Gastrocnemius medialis (tissue), 4 donors: ENCODE measurements around the gene GPRC5B. TPM values are rescaled to one million over a fixed set of nuclear protein-coding genes. Genes with fewer than 3 reads are reported as not detected.

ENCODE experiments used
- ATAC-seq, 2 donors: fragments of 150-250 bp; one replicate each; pipeline ENCODE4 v1.9.1; 2016
- DNase-seq, 2 donors: peaks; one replicate each; pipeline ENCODE4 v3.0.0-alpha.2; 2019
- H3K27ac ChIP-seq, 4 donors: fragments of 200-600 bp; sonication (generic); 1 replicate in 1 of 4; 2 replicates in 3 of 4; pipeline ENCODE4 v1.5.1; 2016 to 2018; ENCODE audit warnings: mild to moderate bottlenecking in 2 of 4, moderate library complexity in 1 of 4
- H3K27me3 ChIP-seq, 3 donors: fragments of 200-600 bp; sonication (generic) in 2 of 3; 1 replicate in 1 of 3; 2 replicates in 2 of 3; pipeline versions ENCODE4 v1.5.1 to v1.6.0; 2016 to 2019; ENCODE audit warnings: mild to moderate bottlenecking in 1 of 3, moderate library complexity in 1 of 3
- H3K36me3 ChIP-seq, 2 donors: fragments of 200-600 bp; sonication (generic) in 1 of 2; one replicate each; pipeline ENCODE4 v1.5.1; 2017 to 2018
- H3K4me1 ChIP-seq, 2 donors: fragments of 200-600 bp; sonication (generic) in 1 of 2; one replicate each; pipeline ENCODE4 v1.5.1; 2016 to 2017; ENCODE audit warnings: mild to moderate bottlenecking in 2 of 2
- H3K4me3 ChIP-seq, 4 donors: fragments of 200-600 bp; sonication (generic) in 3 of 4; 1 replicate in 1 of 4; 2 replicates in 3 of 4; pipeline ENCODE4 v1.5.1; 2016 to 2019; ENCODE audit warnings: mild to moderate bottlenecking in 2 of 4
- H3K9me3 ChIP-seq, 3 donors: fragments of 200-600 bp; sonication (generic) in 2 of 3; 1 replicate in 1 of 3; 2 replicates in 2 of 3; pipeline ENCODE4 v1.5.1; 2016 to 2019
- CTCF ChIP-seq, 5 experiments: fragments of 450-650 bp in 3 of 5; fragments of 200-600 bp in 2 of 5; sonication (generic) in 2 of 5; IDR thresholded peaks in 4 of 5; conservative IDR thresholded peaks in 1 of 5; 1 replicate in 4 of 5; 2 replicates in 1 of 5; pipeline ENCODE4 v1.5.1; 2016 to 2019; ENCODE audit warnings: antibody characterized with exemption in 5 of 5, mild to moderate bottlenecking in 3 of 5, moderate library complexity in 3 of 5
- POLR2A ChIP-seq, 2 donors: fragments of 450-650 bp; IDR thresholded peaks; one replicate each; pipeline ENCODE4 v1.6.1; 2017; ENCODE audit warnings: antibody characterized with exemption in 2 of 2, mild to moderate bottlenecking in 2 of 2, moderate library complexity in 2 of 2
- in situ Hi-C, 4 donors: fragments of 200-750 bp; cut with MboI; loops; one replicate each; pipeline versions ENCODE4 v1.15.0 to v1.8.0; 2017; ENCODE audit warnings: low sequenced_read_pairs in 4 of 4
- intact Hi-C: fragments of 100-400 bp; cut with DNase I; formaldehyde crosslinking; loops from one replicate; pipeline ENCODE4 v1.15.1; 2023; ENCODE audit warnings: low total_unique reads
- total RNA-seq, 4 donors: library from RNA; depleted of rRNA; stranded (reverse); fragments of >200 nt; gene quantifications; one replicate each; pipeline versions ENCODE4 v1.1.0 to v1.2.3, GENCODE V29; 2016

Gene GPRC5B
- total RNA-seq, 4 donors from 2014 or later = 41.9 to 89.2 (median 71.3) TPM

- no peak for TF ChIP-seq CTCF (IDR thresholded peaks at IDR 0.05 in 4 of 5, conservative IDR thresholded peaks at IDR 0.05 in 1 of 5)
- TF ChIP-seq POLR2A (IDR thresholded peaks at IDR 0.05) = no peak
- DNase-seq (peak in 1 of 2 donors; percentile 39), ATAC-seq (no peak)
- Histone ChIP-seq H3K9me3 (no peaks in the 10 kb centered on the region), H3K4me3 (no peak overlapping the region), H3K4me1 (peaks cover 44 to 66% of the 10 kb centered on the region in 2 donors), H3K36me3 (peaks cover 0 to 32% of the 10 kb centered on the region in 2 donors), H3K27me3 (no peaks in the 10 kb centered on the region), H3K27ac (peak overlapping the region; percentile 86 to 99 (median 98))
- intact Hi-C loops (no loop called here), in situ Hi-C loops (loop anchor here in 1 of 4 donors (10.0 kb wide), 1 partner anchor 168 kb away; no protein-coding TSS in a partner anchor)
Observed at GRCh38 chr16:19872179-19872863, 12.3 kb downstream of the GPRC5B start.

- Histone ChIP-seq H3K4me3 (no peak overlapping the region), H3K27ac (peak overlapping the region in 3 of 4 donors; percentile 96 to 99 (median 99)), H3K9me3 (no peaks in the 10 kb centered on the region), H3K36me3 (peaks cover 0 to 32% of the 10 kb centered on the region in 2 donors), H3K27me3 (no peaks in the 10 kb centered on the region), H3K4me1 (peaks cover 38 to 60% of the 10 kb centered on the region in 2 donors)
- no peak for TF ChIP-seq CTCF (IDR thresholded peaks at IDR 0.05 in 4 of 5, conservative IDR thresholded peaks at IDR 0.05 in 1 of 5)
- TF ChIP-seq POLR2A (IDR thresholded peaks at IDR 0.05) = no peak
- ATAC-seq = no peak
- DNase-seq = no peak
- in situ Hi-C loops = loop anchor here in 1 of 4 donors (10.0 kb wide), 1 partner anchor 167 kb away; no protein-coding TSS in a partner anchor
- intact Hi-C loops = no loop called here
Observed at GRCh38 chr16:19871721-19872120, 12.9 kb downstream of the GPRC5B start.

- H3K9me3 ChIP-seq = no peaks in the 10 kb centered on the region
- no peak for ATAC-seq
- in situ Hi-C loops = no loop called here
- no peak overlapping the region for H3K4me3 ChIP-seq
- peak overlapping the region; percentile 65 to 79 (median 71) for H3K27ac ChIP-seq
- intact Hi-C loops = no loop called here
- TF ChIP-seq POLR2A (IDR thresholded peaks at IDR 0.05) = no peak
- peaks cover 0 to 32% of the 10 kb centered on the region in 2 donors for H3K36me3 ChIP-seq
- H3K4me1 ChIP-seq = peaks cover 26 to 51% of the 10 kb centered on the region in 2 donors
- no peaks in the 10 kb centered on the region for H3K27me3 ChIP-seq
- DNase-seq = no peak
Observed at GRCh38 chr16:19868421-19868820, 16.2 kb downstream of the GPRC5B start.

- DNase-seq = peak; percentile 62 to 78
- H3K4me3 ChIP-seq = no peak overlapping the region
Observed at GRCh38 chr16:19864566-19864965, 20.1 kb downstream of the GPRC5B start.

More at GRCh38 chr16:19864566-19864965, 20.1 kb downstream of the GPRC5B start:
- peaks cover 41 to 71% of the 10 kb centered on the region in 2 donors for H3K4me1 ChIP-seq
- intact Hi-C loops (no loop called here), in situ Hi-C loops (no loop called here)
- no peaks in the 10 kb centered on the region for H3K9me3 ChIP-seq
- TF ChIP-seq POLR2A (IDR thresholded peaks at IDR 0.05) (no peak), CTCF (IDR thresholded peaks at IDR 0.05 in 4 of 5, conservative IDR thresholded peaks at IDR 0.05 in 1 of 5) (no peak)
- peak; percentile 75 to 91 for ATAC-seq
- H3K36me3 ChIP-seq = peaks cover 0 to 18% of the 10 kb centered on the region in 2 donors
- H3K27me3 ChIP-seq = no peaks in the 10 kb centered on the region
- peak overlapping the region; percentile 71 to 81 (median 76) for H3K27ac ChIP-seq
